Activated CD4-positive, alpha-beta T cell treated with anti-CD3 and anti-CD28 coated beads, Interleukin-2, Interleukin-6, amounts not matched to agents 100 ng/mL and 50 ng/mL, durations not matched to agents 16 hours and 8 hours (primary cell): Measurements from ENCODE around the gene PPY.
"Not testable (repeated sequence)": the region's sequence is repeated elsewhere in the genome, so short reads cannot be mapped to it uniquely, and the experiment has no call there.

Source experiments
- DNase-seq: peaks from one replicate; pipeline ENCODE4 v3.0.0-alpha.2; 2020

PPY gene

DNA sequence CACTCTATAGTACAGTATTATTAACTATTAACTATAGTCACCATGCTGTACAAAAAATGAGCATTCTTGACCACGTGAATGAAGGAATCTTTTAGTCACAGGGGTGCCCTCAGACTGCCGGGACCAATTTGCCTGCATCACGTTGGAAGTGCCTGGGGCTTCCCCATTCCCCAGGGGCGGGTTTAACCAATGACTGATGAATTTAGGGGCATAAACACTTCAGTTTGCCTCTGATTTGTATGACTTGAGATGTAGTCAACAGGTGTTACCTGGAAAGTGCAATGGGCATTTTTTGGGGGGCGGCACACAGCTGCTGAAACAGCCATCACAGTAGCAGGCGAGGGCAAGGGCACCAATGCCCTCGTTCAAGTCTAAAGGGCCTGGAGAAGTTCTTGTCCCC, 20.2 kb upstream of the PPY start:
- no peak for DNase-seq

DNA sequence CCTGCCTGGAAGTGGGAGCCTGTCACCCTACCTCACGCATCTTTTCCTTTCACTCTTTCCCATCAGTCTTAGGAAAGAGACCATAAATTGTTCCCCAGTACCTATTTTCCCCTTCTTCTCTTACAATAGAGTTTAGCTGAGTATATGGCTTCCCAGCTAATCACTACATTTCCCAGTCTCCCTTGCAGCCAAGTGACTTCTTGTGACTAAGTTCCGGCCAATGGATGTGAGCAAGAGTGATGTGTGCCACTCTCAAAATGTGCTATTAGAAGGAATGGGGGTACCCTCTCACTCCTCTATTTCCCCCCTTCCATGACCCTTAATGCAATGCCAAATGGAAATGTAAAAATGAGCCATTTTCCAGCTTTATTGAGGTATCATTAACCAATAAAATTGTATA, 19.7 kb upstream of the PPY start:
- DNase-seq, result no peak

DNA sequence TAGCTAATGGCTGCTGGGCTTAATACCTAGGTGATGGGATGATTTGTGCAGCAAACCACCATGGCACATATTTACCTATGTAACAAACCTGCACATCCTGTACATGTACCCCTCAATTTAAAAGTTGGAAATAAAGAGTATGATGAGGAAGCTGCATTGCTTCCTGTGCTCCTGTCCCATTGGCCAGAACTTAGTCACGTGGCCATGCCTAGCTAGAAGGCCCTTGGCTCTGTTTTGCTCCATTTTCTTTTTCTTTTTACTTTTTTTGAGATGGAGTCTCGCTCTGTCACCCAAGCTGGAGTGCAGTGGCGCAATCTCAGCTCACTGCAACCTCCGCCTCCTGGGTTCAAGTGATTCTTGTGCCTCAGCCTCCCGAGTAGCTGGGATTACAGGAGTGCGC, 19.0 kb upstream of the PPY start:
- not testable (repeated sequence) for DNase-seq

DNA sequence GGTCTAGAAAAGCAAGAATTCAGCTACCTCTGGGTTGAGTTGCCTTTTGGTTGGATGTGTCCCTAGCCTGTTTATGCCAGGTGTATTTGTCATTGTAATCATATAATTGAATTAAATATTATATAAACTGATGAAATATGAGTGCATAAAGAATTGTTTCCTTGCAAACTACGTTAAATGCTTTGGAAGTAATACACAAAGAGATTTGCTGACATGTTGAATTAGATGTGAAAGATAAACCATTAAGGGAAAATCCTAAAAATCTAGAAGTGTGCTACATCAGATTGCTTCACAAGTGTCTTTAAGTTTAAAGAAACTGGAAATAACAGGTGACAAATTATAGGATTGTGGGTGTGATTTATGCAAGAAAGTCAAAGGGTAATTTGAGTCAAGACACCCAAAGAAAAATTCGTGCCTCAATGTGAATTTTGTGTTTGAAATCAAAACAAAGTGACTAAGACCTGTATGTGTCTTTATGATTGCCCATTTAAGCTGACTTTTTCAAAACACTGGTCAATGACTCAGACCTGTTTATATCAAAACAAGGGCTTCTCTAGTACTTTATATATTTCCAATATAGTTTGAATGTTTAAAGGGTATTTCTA, 16.6 kb upstream of the PPY start:
- DNase-seq, result peak; percentile 17

DNA sequence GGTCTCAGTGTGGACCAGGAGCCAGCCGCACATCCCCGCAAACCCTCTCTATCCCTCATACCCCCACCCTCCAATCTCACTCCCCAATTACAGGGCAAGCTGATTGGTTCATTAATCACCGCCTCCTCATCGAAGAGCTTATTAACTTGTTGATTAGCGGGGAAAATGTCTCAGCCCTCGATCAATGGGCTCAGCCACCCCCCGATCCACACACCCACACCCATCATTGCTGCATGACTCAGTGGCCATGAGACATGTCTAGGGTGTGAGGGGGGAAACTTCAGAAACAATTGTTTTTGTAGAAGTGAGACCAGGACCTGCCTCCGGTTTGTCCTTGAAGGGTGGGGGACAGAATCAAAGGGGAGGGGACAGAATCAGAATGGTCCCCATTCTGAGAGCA, 13.9 kb upstream of the PPY start:
- DNase-seq, result no peak

DNA sequence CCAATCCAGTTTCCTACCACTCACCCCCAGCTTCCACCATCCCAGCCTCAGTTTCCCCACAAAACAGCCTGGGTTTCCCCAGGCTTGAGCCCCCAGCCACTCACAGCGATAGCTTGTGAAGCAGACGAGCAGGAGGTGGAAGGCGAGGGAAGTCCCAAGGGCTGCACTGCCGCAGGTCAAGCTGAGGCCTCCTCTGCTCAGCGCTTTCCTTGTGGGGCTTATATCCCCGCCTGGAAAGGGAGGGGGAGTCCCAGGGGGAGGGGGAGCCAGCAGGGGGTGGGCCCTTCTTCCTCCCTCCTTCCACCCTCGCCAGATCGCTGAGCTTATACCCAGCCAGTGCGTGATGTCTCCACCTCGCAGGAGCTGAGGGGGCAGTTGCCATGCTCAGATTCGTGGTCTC, 11.5 kb upstream of the PPY start, which contains the start of gene PYY:
TSS of gene PYY (minus strand) at position 195 of the 400 bp plus-strand sequence. CDS start 457 bp downstream, outside the sequence.
- no peak for DNase-seq

DNA sequence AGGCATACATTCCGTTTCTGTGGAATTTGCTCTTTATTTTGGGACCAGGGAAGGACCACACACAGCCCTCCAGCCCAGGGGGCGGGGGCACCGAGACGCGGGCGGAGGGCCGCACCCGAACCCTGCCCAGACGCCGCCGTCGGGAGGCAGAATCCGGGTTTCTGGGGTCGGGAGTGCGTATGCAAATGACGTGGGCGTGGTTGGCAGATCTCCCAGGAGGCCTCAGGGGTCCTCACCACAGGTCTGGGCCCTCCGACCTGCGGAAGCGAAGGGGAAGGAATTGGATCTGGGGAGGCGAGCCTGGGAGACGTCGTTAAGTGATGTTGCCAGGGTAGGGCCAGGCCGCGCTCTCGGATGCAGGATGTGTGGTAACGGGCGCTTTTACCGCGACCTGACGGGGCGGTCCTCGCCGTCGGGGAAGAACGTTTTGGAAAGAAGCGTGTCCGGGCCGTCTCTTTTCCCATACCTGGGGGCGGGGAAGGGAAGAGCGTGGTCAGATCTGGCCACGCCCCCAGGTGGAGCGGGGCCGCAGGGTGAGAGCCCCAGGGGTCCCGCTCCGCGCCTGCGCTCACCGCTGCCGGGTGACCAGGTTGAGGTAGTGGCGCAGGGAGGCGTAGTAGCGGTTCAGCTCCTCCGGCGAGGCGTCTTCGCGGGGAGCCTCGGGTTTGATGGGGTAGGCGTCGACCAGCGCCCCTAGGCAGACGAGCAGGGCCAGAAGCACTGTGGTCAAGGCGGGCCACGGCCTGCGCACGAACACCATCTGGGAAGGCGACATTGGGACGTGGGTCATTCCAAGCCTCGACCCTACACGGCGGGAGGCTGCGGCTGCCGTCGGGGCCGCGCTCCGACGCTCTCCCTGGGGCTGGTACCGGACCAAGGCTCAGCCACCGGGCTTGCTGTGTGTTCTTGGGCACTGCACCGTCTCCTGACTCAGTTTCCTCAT, 10.7 kb upstream of the PPY start:
- no peak for DNase-seq

DNA sequence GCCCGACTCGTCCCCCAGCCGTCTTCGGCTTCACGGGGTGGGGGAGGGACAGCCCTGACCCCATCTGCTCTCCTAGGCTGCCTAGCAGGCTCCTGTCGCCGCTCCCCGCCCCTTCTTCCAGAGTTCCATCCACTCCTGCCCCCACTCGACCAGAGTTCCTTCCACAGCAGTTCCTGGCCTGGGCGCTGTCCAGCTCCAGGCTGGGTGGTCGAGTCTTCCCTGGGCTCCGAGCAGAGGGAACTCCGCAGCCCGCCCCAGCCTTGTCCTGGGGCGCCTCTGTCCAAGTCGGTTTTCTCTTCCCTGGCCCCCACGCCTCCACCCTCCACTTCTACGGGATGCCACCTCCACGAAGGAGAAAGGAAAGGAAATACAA, 10.1 kb upstream of the PPY start:
- no peak for DNase-seq

DNA sequence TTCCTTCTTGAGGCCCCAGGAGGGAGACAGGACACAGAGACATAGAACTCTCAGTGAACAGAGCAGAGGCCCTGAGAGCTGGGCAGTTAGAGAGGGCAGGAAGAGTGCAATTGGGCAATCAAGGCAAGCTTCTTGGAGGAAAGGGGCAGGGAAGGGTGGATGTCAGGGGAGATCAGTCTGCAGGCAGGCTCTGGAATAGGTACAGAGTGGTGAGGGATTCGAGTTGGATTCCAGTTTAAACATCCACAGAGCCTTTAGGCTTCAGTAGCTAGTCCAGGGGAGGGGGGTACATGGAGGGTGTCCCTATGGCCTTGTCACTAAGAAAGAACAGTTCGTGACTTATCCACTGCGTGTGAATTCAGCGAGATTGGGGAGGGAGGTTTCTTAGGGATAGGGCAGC, 9.5 kb upstream of the PPY start:
- no peak for DNase-seq

DNA sequence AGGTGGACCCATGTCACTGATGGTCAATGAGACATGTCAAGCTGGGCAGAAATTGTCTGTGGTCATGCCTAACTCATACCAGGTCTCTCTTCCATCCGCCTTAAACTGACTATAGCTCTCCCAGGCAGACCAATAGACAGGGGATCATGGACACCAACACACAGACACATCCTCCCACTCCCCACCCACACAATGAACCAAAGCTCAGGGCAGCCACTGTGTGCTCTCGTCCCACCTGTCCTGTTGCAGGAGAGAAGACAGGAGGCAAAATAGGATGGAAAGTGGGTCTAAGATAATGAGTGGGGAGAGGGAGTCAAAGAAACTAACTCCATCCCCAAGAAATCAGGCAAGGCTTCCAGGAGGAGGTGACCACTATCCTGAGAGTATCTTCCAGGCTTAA, 8.3 kb upstream of the PPY start:
- DNase-seq, result no peak

DNA sequence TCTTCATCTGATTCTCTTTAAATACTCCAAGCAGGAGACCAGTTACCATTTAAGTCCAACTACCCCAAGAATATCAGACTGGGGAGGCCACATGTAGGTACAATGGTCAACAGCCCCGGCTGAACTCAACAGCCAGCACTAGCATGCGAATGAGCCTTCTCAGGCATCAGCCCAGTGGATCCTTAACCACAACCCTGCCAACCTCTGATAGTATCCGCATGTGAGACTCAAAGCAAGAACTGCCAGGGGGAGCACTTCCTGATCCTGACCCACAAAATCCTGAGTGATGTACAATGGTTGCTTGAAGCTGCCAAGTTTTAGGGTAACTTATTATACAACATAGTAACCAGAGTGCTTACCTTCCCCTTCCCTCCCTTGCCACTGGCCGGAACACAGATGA, 7.5 kb upstream of the PPY start:
- DNase-seq, result no peak

DNA sequence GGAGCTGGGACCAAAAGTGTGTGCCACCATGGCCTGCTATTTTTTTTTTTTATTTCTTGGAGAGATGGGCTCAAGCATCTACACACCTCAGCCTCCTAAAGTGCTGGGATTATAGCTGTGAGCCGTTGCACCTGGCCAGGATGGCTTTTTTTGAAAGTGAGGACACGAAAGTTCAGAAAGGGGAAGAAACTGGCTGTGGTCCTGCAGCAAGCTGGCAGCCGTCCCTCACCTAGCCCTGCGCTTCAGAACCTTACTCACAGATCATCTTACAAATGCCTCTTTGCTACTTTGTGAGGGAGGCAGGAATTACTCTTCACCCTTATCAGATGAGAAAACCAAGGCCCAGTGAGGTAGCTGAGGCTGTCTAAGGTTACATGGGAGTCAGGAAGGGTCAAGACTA, 4.5 kb upstream of the PPY start:
- DNase-seq, result no peak

DNA sequence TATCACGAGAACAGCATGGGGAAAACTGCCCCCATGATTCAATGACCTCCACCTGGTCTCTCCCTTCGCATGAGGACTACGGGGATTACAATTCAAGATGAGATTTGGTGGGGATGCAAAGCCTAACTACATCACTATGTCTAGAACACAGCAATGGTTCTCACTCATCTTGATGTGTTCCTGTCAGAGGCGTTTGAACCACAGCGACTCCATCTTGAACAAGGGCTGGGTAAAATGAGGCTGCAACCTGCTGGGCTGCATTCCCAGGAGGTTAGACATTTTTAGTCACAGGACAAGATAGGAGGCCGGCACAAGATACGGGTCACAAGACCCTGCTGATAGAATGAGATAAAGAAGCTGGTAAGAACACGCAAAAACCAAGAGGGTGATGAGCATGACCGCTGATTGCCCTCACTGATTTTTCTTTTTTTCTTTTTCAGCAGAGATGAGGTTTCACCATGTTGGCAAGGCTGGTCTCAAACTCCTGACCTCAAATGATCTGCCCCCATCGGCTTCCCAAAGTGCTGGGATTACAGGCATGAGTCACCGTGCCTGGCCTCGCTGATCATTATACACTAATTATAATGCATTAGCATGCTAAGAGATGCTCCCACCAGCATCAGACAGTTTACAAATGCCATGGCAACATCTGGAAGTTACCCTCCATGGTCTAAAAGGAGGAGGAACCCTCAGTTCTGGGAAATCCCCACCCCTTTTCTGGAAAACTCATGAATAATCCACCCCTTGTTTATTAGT, 3.0 kb upstream of the PPY start:
- no peak for DNase-seq

DNA sequence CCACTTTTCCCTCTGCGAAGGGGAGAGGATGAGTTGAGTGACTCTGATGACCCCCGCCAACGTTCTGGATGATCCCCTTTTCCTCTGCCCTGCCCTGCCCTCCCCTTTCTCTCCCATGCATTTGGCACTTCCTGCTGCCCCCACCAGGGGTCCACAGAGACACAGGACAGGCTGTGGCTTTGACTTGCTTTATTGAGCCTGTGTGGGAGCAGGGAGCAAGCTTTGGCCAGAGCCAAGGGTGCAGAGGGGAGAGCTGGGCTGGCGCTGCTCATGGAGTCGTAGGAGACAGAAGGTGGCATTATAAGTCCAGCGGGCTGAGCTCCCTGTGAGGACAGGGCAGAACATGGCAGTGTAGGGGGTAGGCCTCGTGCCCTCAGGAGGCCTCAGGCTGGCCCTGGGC, 1.6 kb downstream of the PPY start:
- DNase-seq, result no peak

DNA sequence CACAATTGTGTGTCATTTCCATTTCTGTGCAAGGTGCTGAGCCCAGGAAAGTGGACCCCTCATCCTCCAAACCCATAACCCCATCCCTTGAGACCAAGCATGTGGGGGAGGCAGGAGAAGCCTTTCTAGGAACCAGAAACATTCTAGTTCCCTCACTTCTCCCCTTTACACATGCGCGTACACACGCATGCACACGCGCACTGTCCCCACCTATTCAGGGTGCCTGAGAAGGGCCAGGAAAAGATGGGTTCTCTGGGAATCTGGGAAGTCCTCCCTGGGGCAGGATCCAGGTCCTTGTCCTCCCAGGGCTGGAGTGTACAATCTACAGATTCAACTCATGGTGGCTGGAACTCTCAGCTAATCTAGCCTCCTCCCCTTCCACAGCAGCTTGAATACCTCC, 2.4 kb downstream of the PPY start:
- DNase-seq, result no peak

DNA sequence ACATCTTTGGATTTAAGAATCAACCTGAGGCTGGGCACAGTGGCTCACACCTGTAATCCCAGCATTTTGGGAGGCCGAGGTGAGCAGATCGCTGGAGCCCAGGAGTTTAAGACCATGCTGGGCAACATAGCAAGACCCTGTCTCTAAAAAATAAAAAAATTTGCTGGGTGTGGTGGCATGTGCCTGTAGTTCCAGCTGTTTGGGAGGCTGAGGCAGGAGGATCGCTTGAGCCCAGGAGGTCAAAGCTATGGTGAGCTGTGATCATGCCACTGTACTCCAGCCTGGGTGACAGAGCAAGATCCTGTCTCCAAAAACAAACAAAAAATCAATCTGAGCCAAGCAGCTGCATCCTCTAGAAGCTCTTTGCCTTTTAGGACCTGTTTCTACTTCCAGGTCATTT, 2.8 kb downstream of the PPY start:
- DNase-seq, result not testable (repeated sequence)

DNA sequence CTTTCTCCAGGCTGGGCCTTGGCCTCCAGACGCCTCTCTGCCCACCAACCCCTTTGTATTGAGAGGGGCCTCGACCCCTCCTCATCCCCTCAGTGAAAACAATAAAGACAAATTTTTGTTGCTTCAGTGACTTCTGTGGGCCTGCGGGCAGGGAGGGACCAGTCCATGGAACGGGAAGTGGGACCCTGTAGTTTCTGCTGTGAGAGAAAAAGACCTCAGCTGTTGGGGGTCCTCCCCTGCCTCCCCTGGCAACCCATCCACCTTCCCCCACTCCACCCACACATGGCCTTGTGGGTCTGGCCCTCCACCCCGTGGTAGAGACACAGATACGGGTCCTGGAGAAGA, 3.5 kb downstream of the PPY start:
- DNase-seq, result no peak

DNA sequence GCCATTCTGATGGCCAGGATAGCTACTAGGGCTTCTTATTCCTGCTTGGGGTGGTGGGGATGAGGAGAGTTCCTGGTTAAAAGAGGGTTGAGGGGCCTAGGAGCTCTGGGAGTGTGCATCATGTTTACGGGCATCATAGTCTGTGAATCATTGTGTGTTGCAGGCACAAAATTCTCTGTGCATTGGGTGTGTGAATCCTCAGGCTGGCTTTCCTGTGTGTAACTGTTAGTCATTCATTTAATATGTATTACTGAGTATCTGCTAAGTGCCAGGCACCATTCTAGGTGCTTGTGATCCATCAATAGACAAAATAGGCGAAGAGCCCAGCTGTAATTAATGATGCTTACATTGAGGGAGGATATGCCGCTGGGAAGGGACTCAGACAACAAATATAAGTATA, 5.8 kb downstream of the PPY start:
- DNase-seq, result no peak

DNA sequence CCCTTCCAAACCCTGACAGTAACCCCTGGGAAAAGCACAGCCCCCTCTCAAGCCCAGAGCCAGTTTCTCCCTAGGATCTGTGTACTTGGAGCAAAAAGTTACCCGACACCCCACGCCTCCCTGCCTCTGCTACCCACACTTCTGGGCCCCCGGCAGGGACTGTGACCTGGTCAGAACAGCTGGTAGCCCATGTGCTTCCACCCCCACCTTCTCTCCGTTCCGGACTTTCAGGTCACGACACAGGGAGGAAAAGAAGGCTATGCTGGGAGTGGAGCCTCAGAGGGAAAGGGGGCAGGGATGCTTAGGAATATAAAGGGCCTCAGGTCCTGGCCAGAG, 6.4 kb downstream of the PPY start:
- no peak for DNase-seq

DNA sequence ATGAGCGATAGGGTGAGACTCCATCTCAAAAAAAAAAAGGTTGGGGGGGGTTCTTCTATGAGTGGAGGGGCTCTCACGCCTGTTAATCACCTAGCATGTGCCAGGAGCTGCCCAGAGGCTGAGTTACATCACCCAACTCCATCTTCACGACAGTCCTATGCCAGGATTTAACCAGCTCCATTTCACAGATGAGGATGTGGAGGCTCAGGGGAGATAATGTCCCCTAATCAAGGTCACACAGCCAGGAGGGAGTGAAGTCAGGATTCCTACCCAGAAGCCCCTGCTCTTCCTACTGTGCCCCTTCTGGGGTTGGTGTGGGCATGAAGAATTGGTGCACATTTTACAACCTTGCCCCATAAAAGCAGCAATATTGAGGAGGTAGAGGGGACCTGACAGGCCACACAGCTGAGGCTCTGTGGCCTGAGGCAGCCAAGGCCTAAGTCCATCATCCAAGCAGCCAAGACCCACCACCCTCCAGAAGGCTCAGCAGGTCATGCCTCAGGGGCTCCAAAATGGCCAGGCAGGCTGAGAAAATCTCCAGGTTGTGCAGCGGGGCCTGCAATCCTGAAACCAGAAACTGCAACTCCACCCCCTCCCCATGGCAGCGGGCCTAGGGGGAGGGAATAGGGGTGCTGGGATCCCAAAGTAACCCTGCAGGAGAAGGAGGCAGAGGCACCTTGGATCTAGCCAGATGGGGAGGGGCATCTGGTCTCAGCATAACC, 6.9 kb downstream of the PPY start:
- no peak for DNase-seq

DNA sequence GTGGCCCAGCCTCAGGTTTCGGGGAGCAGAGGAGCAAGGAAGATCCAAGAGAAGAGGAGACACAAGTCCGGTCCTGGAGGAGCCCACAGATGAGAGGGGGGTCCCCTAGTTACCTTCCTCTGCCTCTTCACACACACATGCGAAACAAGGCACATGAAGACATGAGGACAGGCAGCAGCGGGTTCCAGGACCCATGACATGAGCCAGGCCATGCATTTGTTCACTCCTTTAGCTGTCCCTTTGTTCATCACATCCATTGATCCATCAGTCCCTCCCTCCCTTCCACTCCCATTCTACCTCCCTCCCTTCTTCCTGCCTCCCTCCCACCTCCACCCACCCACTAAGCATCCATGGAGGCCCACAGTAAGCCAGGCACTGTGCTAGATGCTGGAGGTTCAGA, 9.4 kb downstream of the PPY start:
- DNase-seq, result no peak

DNA sequence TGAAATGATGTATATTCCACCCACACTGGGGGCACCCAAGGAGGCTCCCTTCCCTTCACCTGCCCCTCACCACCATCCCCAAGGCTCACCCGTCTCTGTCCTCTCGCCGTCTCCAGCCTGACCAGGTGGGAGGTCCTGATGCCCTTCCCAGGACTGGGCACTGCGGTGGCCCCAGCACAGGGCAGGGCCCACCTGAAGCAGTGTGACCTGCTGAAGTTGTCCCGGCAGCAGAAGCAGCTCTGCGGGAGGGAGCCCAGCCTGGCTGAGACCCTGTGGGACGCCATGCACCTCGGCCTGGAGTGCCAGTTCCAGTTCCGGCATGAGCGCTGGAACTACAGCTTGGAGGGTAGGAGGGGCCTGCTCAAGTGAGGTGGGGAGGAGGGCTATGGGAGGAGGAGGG, 9.9 kb downstream of the PPY start:
- DNase-seq, result no peak

DNA sequence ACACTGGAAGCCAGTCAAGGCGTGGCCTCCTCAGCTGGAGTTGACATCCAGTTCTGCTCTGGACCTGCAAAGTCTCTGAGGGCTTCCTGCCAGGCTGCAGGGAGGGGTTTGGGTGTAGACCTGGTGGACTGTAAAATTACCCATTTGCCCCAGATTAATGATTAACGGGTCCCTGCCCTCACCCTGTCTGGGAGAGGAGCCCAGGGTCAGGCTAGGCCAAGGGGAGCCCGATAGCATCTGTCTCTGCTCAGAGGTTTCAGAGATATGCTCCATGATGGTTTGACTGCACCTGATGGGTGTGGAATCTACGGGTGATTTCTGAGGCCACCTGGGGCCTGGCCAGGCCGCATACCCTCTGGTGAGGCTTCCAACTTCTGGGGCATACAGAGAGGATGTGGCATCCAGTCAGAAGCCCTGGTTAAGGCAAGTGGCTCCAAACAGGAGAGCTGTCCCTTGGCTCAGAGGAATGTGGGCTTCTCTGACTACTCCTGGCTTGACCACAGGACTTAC, 11.2 kb downstream of the PPY start:
- DNase-seq, result no peak
